Mononuclear cell (primary cell): ENCODE results near the gene VAV2. TPM values are rescaled to one million over a fixed set of nuclear protein-coding genes. Genes with fewer than 3 reads are reported as not detected.

Experiments
- total RNA-seq: library from RNA; depleted of rRNA; stranded (reverse); fragments of >200 nt; gene quantifications from one replicate; pipeline ENCODE4 v1.2.3, GENCODE V29; 2012

VAV2 gene
- total RNA-seq, 1 donor, result 4.5 TPM

Other genes with a start within 250 kb of the VAV2 start
- gene BRD3OS, start 33.2 kb upstream of the VAV2 start, total RNA-seq, result 3.6 TPM
- gene BRD3, start 75.7 kb upstream of the VAV2 start, total RNA-seq, result 6.8 TPM
- 9.7 TPM for gene WDR5, start 143.8 kb upstream of the VAV2 start, total RNA-seq
- gene RNU6ATAC, start 172.2 kb upstream of the VAV2 start, total RNA-seq, result not detected